HG03159 (cell line): ENCODE results near the gene ATXN2L.
"Not testable (repeated sequence)": the region's sequence is repeated elsewhere in the genome, so short reads cannot be mapped to it uniquely, and the experiment has no call there.

Experiments used
- ATAC-seq: cut with Tn5 transposase; IDR thresholded peaks from one replicate; pipeline ENCODE4 v1.9.1; 2021; ENCODE audit warnings: mild to moderate bottlenecking, moderate library complexity; ENCODE audit not compliant: unreplicated experiment

ATXN2L gene, protein sequence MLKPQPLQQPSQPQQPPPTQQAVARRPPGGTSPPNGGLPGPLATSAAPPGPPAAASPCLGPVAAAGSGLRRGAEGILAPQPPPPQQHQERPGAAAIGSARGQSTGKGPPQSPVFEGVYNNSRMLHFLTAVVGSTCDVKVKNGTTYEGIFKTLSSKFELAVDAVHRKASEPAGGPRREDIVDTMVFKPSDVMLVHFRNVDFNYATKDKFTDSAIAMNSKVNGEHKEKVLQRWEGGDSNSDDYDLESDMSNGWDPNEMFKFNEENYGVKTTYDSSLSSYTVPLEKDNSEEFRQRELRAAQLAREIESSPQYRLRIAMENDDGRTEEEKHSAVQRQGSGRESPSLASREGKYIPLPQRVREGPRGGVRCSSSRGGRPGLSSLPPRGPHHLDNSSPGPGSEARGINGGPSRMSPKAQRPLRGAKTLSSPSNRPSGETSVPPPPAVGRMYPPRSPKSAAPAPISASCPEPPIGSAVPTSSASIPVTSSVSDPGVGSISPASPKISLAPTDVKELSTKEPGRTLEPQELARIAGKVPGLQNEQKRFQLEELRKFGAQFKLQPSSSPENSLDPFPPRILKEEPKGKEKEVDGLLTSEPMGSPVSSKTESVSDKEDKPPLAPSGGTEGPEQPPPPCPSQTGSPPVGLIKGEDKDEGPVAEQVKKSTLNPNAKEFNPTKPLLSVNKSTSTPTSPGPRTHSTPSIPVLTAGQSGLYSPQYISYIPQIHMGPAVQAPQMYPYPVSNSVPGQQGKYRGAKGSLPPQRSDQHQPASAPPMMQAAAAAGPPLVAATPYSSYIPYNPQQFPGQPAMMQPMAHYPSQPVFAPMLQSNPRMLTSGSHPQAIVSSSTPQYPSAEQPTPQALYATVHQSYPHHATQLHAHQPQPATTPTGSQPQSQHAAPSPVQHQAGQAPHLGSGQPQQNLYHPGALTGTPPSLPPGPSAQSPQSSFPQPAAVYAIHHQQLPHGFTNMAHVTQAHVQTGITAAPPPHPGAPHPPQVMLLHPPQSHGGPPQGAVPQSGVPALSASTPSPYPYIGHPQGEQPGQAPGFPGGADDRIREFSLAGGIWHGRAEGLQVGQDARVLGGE

DNA sequence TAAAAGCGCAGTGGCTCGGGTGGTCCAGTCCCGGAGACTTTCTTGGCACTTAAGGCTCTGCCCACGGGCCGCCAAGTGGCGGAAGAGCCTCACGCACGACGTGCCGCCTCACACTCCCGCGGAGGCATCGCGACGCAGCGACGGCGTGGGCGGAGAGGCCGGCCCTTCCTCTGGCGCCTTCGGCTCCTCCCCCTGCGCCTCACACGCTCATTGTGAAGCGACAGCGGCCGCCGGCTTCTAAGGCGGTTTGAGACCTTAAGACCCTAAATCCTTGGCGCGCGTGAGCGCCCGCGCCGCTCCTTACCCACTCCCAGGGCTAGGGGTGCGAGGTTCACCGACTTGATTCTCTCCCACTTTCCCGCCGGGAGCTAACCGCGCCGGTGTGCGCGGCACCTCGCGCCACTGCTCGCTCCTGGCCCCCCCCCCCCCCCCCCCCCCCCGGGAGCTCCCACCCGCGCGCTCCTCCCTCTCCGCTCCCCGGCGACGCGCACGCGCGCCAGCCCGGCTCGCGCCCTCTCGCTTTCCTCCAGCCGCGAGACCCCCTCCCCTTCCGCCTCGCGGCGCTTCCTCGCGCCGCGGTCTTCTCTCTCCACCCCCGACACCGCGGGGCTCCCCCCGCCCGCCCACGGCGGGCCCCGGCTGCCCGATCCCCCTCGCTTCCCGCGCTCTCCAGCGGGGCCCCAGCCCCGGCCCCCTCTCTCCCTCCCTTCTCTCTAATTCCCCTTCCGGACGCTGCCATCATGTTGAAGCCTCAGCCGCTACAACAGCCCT lies at the start of gene ATXN2L:
Gene ATXN2L, plus strand, starts transcription at position 480 of the 771 bp plus-strand sequence. Its CDS starts 261 bp downstream, at position 741.
- peak; percentile 54 for ATAC-seq

DNA sequence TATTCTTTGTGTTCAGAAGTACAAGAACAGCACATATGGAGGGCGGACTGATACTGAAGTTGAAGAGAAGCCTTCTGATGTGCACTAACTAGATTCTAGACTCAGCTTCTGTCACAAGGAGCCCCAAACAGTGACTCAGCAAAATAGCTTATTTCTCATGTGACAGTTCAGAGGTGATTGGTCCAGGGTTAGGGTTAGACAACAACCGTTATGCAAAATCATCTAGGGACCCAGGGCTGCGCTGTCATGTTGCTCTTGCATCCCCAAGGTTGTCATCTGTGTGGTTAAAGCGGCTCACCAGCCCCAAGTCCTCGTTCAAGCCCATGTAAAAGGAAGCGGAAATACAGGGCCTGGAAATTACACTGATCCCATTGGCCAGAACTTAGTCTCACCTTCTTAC lies 41.1 kb upstream of the ATXN2L start:
- not testable (repeated sequence) for ATAC-seq

DNA sequence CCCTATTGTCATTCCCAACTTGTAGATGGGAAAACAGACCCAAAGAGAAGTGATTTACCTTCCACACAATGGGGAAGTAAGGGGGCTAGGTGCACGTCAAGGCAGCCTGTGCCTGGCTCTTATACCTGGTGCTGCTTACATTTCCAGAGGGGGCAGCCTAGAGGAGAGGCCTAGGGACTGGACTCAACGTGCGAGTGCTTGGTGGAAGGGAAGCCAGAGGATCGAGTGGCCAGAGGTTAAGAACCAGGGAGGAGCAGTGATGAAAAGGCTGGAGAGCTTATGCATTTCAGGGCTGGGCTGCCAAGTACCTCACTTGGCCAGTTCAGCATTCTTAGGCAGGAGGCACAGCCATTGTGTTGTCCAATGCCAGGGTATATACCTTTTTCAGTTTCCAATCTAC lies 40.4 kb upstream of the ATXN2L start:
- not testable (repeated sequence) for ATAC-seq

DNA sequence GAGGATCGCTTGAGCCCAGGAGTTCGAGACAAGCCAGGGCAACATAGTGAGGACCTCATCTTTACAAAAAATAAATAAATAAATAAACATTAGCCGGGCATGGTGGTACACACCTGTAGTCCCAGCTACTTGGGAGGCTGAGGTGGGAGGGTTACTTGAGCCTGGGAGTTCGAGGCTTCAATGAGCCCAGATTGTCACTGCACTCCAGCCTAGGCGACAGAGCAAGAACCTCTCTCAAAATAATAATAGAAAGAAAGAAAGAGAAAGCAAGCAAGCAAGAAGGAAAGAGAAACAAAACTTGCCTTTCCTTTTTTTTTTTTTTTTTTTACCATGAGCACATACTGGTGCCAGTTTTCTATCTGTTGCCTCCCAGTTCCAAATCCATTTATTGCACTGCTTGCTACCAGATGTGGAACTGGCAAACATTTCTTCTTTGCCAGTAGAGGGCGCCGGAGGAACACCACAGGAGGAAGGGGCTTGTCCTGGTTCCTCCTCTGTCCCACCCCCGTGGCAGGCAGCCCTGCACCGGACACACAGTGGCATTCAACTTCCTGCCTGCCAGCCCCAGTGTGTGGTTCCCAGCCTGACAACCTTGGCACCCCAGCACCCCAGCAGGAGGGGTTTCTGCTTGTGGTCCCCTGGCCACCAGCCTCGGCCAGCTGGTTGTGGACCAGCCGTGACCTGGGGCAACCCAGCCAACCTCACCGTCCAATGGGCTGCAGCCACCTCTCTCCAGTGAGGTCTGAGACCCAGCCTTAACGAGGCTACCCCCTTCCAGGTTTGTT lies 20.4 kb upstream of the ATXN2L start:
- ATAC-seq, result not testable (repeated sequence)

DNA sequence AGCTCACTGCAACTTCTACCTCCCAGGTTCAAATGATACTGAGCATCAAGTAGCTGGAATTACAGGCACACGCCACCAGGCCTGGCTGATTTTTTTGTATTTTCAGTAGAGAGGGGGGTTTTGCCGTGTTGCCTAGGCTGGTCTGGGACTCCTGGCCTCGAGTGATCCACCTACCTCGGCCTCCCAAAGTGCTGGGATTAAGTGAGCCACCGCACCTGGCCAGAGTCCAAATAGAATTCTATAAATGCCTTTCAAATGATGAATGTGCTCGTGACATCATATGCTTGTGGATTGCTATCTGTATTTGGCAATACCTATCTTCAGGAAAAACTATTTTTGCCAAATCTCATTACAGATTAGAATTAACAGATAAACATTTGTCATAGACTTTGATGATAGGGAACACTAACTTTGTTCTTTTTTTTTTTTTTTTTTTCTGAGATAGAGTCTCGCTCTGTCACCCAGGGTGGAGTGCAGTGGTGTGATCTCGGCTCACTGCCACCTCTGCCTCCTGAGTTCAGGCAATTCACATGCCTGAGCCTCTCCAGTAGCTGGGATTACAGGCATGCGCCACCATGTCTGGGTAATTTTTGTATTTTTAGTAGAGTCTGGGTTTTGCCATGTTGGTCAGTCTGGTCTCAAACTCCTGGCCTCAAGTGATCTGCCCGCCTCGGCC lies 15.2 kb upstream of the ATXN2L start:
- not testable (repeated sequence) for ATAC-seq

DNA sequence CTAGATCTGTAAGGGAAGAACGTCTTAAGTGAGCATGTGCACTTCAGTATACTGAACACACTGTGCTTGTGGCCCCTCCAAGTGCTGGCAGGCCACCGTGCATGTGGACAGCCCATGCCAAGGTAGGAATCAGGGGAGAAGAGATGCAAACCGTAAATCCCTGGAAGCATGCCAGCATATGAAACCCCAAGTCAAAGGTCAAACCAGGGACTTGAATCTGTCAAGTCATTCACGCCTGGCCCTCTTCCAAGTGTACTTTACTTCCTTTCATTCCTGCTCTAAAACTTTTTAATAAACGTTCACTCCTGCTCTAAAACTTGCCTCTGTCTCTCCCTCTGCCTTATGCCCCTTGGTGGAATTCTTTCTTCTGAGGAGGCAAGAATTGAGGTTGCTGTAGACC lies 2.8 kb upstream of the ATXN2L start:
- ATAC-seq, result no peak

DNA sequence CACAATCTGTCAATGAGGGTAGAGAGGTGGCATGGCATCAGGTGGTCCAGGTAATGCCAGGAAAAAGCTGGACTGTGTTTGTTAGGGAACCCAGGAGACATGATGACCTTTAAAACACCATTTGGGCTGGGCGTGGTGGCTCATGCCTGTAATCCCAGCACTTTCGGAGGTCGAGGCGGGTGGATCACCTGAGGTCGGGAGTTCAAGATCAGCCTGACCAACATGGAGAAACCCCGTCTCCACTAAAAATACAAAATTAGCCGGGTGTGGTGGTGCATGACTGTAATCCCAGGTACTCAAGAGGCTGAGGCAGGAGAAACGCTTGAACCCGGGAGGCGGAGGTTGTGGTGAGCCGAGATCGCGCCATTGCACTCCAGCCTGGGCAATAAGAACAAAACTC lies 2.3 kb upstream of the ATXN2L start:
- not testable (repeated sequence) for ATAC-seq

DNA sequence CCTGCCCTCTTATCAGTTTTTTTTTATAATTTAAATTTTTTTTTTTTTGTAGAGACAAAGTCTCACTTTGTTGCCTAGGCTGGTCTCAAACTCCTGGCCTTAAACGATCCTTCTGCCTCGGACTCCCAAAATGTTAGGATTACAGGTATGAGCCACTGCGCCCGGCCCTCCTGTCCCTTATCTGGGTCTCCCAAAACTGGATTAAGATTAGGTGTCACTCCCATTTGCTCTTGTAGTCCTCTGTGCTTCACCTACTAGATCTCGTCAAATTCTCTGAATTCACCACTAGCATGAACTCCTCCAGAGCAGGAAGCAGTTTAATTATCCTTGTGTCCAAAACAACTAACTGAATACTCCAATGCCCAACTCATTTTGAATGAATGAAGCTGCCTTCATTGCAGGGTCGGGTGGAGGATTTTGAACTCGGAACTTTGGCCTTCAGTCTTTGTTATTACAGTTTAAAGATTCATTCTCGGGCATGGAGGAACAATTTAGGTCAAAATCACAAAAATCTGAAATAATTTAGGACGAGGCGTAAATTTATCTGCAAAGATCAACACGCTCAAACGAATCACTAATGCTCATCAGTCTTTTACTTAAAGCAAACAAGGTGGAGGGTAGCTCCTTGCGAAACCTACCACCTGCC lies 802 bp upstream of the ATXN2L start:
- ATAC-seq, result no peak

DNA sequence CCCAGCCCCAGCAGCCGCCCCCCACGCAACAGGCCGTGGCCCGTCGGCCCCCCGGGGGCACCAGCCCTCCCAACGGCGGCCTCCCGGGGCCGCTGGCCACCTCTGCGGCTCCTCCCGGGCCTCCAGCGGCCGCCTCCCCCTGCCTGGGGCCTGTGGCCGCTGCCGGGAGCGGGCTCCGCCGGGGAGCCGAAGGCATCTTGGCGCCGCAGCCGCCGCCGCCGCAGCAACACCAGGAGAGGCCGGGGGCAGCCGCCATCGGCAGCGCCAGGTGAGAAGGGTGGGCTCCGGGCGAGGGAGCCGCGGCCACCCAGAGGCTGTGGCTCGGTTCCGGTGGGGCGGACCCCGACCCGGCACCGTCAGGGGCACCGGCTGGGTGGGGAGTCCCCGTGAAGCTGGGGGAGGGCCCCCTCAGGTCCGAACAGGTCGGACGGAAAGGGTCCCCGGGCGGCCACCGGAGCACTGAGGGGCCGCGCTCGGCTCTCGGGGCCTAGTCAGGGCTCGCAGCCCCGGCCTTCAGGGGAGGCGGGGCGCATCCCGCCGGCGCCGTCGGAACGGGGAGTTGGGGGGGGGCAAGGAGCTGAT lies 583 bp downstream of the ATXN2L start:
- ATAC-seq, result no peak

DNA sequence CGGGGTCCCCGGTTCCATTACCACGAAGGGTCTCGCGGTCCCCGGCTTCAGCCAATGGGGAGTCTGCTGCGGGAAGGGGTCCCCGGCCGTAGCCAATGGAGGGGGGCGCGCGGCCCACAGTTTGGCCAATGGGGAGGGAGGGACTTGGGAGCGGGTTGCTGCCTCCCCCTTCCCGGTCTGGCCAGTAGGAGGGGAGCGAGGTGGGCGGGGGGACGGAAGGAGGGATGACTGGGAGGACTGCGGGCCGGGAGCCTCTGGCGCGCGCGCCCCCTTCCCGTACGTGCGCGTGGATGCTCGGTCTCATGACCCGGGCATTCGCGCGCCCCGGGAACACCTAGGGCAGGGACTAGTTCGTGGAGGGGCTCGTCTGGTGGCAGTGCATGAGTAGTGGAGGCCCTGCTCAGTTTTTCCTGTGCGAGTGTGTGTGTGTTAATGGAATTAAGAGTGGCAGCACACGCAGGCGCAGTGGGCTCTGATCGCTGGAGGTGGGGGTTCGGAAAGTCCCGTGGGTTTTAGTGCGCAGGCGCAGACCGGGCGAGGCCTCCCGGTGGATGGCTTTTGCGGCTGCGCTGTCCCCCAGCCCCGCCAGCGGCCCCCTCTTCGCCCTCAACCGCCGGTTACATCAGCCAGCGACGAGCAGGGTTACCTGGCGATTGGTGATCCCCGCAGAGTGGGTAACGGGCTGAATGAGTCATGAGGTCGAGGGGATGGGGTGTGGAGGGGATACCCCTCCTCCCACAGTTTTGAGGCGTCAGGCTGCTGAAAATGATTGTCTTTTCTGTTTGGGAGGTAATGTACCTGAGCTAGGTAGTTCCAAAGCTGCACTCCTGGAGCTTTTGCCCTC lies 1.3 kb downstream of the ATXN2L start:
- ATAC-seq, result peak; percentile 51

DNA sequence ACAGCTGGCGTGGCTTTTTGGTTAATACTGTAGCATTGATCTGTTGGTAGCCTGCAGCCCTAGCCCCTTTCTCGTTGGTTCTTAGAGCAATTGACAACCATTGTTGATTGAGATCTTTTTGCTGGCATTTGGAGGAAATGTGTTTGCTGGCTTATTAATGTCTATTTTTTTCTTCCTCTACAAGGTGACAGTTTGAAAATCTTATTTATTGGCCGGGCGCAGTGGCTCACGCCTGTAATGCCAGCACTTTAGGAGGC lies 1.8 kb downstream of the ATXN2L start:
- ATAC-seq, result no peak

DNA sequence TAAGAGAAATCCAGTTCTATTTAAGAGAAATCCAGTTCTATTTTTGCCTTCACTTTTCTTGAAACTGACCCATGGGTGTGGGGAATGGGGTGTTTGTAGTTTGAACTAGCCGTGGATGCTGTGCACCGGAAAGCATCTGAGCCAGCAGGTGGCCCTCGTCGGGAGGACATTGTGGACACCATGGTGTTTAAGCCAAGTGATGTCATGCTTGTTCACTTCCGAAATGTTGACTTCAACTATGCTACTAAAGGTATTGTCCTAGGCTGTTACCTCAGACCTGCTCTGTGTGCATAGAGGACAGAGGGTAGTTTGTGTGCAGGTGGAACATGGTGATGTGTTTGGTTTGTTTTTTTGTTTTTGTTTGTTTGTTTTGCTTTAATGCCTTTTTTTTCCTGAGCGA lies 3.3 kb downstream of the ATXN2L start:
- no peak for ATAC-seq

DNA sequence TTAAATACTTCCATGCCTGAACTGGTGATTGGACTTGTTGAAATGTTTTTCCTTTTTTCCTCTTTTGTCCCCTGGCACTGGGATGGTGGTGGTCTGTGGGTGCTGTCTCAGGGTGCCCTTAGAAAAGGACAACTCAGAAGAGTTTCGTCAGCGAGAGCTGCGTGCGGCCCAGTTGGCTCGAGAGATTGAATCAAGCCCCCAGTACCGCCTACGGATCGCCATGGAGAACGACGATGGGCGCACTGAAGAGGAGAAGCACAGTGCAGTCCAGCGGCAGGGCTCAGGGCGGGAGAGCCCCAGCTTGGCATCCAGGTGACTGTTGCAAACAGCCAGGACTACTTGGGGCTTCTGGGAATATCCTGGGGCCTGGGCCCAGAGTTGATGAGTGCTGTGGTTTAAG lies 6.9 kb downstream of the ATXN2L start:
- ATAC-seq, result no peak

DNA sequence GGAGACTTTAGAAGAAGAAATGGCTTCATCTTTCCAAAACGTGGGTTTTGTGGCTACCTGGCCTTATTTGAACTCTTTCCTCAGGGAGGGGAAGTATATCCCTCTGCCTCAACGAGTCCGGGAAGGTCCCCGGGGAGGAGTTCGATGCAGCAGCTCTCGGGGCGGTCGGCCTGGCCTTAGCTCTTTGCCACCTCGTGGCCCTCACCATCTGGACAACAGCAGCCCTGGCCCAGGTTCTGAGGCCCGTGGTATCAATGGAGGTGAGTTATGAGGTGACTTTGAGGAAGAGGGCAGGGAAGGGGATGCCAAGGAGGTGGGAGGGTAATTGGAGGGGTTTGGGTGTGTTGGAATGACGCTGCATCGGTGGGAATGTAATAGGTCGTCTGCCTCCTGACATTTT lies 7.7 kb downstream of the ATXN2L start:
- ATAC-seq, result no peak

DNA sequence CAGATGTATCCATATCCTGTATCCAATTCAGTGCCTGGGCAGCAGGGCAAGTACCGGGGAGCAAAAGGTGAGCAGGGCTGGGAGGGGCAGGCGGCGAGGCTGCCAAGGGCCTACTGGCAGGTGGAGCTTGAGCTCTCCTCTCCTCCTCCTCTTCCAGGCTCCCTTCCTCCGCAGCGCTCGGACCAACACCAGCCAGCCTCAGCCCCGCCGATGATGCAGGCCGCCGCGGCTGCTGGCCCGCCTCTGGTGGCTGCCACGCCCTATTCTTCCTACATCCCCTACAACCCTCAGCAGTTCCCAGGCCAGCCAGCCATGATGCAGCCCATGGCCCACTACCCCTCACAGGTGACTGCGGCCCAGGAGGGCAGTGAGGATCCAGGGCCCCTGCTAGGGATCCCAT lies 11.6 kb downstream of the ATXN2L start:
- ATAC-seq, result no peak

DNA sequence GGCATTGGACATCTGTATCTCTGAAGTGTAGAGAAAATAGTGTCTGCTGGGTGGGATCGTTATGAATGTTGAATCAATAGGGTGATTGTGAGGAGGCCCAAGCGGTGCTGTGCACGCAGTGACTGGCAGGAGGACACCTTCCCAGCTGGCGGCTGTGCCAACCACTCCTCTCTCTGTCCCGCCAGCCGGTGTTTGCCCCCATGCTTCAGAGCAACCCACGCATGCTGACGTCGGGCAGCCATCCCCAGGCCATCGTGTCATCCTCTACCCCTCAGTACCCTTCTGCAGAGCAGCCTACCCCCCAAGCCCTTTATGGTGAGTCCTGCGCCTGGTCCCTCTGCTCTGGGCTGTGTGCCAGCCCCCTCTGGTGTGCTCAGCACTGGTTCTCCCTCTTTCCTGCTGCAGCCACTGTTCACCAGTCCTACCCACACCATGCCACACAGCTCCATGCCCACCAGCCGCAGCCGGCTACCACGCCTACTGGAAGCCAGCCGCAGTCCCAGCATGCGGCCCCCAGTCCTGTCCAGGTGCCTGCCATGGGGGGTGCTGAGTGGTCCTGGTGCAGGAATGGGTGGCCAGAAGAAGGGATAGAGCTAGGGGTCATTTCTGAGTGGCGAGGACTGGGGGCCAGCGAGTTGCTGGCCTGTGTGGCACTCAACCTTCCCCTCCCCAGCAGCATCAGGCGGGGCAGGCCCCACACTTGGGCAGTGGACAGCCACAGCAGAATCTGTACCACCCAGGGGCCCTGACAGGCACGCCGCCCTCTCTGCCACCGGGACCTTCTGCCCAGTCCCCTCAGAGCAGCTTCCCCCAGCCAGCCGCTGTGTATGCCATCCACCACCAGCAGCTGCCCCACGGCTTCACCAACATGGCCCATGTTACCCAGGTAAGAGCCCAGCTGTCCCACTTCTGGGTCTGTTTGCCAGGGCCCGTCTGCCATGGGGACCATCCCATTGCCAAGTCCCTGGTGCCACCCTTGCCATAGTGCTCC lies 12.4 kb downstream of the ATXN2L start:
- ATAC-seq, result no peak
